Activated T-cell treated with anti-CD3 and anti-CD28 coated beads for 48 hours (primary cell): ENCODE measurements around the gene TARP.
"Not testable (repeated sequence)": the region's sequence is repeated elsewhere in the genome, so short reads cannot be mapped to it uniquely, and the experiment has no call there.

Experiments used
- DNase-seq: peaks from one replicate; pipeline ENCODE4 v3.0.0-alpha.2; 2020; ENCODE audit warnings: low read depth

Gene TARP

GRCh38 chr7:38299275-38299931, 26.0 kb upstream of the TARP start:
- no peak for DNase-seq

DNA sequence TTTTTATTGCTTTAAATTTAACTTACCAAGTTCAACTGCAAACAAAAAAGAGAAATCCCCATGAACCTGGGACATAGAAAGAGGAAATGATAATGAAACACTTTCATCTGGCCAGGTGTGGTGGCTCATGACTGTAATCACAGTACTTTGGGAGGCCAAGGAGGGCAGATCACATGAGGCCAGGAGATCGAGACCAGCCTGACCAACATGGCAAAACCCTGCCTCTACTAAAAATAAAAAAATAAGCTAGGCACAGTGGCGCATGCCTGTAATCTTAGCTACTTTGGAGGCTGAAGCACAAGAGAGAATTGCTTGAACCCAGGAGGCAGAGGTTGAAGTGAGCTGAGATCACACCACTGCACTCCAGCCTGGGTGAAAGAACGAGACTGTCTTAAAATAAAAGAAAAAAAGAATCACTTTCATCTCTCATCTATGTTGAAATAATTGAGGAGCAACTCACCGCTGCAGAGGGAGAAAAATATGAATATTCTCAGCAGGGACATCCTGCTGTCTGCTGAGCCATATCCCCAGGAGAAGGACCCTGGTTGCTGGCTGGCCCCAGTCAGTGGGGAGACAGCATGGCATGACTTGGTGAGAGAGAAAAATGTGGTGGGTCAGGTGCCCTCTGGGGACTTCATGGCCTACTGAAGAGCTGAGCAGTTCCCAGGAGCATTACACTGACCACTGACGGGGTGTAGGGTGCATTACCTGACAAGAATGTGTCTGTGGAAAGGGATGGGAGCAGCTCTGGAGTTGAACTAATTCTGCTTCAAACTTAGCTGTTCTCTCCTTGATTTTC, 22.8 kb upstream of the TARP start:
- DNase-seq = no peak

GRCh38 chr7:38294926-38295325, 21.5 kb upstream of the TARP start:
- DNase-seq = no peak

- DNase-seq = no peak
Observed at GRCh38 chr7:38292442-38292841, 19.0 kb upstream of the TARP start.

DNA sequence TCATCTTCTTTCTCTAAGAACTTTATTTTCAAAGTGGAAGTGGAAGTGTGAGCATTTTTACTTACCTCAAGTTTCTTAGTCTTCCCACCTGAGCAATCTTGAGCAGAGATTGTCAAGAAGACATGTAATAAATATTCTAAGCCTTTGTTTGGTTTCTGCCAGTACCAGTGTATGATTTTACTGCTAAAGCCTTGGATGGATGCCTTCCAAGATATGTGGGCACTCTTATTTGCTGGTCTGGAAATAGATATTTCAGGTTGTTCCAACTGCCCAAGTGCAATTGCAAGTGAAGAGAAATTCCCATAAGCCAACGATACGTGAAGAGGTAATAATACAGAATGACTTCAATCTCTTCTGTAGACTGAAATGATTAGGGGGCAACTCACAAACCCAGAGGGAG, 18.2 kb upstream of the TARP start:
- DNase-seq = no peak

- DNase-seq = no peak
Observed at GRCh38 chr7:38291117-38291647, 17.7 kb upstream of the TARP start.

DNA sequence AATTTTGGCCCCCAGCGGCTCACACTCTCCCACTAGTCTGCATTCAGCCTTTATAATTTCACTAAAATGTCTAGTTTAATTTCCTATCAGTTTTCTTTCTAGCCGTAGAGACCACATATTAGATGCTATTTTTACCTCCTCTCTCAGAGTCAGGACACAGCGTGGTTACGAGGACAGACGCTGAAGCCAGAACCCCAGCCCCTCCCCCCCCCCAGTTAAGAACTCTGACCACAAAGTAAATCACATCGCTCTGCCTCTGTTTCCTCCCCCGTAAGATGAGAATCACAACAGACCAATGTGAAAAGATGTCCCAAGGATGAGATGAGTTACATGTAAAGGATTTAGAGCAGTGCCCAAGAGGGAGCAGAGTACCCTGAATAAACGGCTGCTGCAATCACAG, 11.1 kb upstream of the TARP start:
- DNase-seq = no peak

DNA sequence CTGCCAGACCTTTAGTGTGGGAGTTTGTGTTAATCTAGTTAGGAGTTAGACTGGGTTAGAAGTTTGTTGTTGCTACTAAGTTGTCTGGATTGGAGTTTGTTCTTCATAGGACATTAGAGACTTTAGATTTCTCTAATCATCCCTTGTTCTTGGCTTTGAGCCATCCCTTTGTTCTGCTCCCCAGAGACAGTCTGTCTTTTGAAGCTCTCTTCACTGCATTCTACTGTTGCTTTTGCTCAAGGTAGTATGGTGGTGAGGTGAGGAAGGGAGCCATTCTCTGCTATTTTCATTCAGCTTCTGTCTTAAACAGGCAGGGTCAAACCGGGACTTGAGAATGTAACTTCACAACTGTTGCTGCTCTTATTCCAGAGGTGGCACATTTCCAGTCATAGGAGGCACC, 10.4 kb upstream of the TARP start:
- DNase-seq = no peak

GRCh38 chr7:38283107-38283506, 9.7 kb upstream of the TARP start:
- DNase-seq = no peak

DNA sequence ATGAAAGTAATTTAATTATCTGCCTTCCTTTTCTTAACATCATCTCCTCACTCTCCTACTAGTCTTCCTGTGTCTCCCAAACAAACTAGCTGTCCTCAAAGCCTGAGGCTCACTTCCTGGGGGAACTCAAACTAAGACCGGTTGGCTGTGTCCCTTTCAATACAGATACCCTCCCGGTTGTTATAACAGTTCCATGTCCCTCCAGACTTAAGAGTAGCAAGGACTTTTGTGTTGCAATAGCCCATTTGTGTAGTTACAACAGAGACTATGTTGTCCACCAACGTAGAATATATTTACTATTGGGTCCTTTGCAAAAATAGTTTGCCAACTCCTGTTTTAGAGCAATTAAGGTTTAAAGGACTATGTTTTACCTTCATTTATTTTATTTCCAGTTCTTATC, 8.6 kb upstream of the TARP start:
- DNase-seq = no peak

DNA sequence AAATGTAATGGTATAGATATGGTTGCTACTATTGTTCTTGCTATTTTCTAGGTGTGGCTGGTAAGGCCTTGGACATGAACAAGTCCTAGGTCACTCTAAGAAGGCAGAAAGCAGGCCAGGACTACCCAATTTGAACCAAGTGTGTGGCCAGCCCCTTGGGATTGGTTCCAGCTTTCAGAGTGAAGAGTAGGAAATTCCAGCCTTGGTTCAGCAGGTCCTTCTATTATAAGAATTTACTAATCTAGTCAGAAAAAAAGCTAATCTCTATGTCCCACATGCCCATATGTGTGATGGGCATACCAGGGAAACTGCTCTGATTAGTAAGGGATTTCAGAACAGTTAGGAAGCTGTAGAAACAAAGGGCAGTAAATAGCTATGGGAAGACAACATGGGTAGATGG, 7.8 kb upstream of the TARP start:
- no peak for DNase-seq

- DNase-seq = no peak
Observed at GRCh38 chr7:38280707-38281106, 7.3 kb upstream of the TARP start.

DNA sequence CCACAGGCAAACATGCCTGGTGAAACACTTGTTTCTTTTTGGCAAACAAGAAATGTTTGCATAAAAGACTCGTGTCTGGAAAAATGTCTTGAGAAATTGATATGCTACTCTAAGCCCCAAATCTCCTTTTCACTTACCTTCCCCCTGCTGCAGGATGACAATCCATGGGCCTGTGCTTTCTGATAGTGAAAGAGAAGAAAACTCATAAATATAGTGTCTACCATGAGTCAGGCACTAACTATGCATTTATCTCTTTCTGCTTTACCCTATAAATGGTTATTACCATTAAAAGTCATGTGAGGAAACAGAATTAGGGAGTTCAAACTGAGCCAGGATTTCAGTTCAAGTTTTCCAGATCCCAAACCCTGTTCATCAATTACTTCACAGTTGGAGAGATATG, 6.6 kb upstream of the TARP start:
- no peak for DNase-seq

GRCh38 chr7:38276096-38276877, 2.9 kb upstream of the TARP start:
- no peak for DNase-seq

DNA sequence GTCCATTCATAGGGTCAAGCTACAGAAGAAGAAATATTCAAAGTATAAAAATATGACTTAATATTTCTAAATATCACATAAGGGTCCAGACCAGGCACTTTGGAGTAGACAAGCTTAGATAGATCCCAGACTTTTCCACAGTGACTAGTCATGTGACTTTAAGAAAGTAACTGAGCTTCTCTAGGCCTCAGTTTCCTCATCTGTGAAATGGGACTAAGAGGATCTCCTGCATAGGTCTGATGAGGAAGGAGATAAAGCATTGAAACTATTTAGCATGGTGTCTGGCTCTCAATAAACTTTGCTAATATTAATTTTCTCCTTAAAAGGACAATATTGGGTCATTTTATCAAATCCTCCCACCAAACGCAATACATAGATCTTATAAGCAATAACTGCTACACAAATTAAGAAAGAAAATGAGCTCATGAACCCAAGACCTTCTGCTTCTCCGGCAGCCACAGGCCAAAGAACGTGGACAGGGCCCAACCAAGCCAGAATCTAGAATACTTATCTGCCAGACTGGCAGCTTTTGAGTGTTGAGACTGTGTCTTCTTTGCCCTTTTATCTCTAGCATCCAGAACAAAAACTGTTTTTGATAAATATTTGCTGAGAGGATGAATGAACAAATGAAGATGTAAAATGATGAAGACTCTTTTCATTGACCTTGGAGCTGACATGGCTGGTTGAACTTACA, 1.6 kb upstream of the TARP start:
- DNase-seq = no peak

- DNase-seq = no peak
Observed at GRCh38 chr7:38274486-38274885, 1.1 kb upstream of the TARP start.

GRCh38 chr7:38270405-38270804, 3.0 kb downstream of the TARP start:
- DNase-seq = not testable (repeated sequence)

DNA sequence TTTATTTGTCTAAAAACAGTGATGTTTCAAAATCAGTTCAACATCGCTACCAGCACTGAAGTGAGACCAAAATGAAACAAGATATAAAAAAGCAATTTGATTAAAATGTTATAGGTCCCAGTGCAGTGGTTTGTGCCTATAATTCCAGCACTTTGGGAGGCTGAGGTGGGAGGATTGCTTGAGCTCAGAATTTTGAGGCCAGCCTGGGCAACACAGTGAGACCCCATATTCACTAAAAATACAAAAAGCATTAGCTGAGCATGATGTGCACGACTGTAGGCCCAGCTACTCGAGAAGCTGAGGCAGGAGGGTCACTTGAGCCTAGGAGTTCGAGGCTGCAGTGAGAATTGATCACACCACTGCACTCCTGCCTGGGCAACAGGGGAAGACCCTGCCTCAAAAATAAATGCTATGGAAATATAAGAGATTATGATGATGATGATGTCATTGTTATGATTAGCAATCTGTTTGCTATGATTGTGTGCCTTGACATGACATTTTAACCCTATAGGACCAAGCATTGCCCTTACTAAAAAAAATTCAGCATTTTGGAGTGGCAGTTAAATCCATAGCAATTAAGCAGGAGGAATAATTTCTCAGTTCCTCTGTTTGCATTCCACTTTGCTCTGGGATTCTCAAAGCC, 3.6 kb downstream of the TARP start:
- DNase-seq = not testable (repeated sequence)

GRCh38 chr7:38265958-38266357, 7.5 kb downstream of the TARP start:
- DNase-seq = not testable (repeated sequence)

DNA sequence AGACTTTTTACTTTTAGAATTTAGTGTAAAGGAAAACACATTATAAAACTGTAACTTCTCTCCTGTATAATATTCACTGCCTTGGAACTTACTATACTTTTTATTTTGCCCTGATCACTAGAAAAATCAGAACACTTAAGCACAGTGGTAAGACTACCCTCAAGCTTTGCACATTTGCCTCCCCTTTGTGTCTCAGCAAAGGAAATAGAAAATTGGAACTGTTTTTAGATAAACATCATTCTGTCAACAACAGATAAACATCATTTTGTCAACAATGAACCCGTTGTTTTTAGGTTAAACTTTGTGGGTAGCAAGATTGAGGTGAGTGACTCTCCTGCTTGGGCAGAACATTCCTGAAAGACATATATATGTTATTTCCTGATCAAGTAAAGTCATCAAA, 8.8 kb downstream of the TARP start:
- DNase-seq = not testable (repeated sequence)

DNA sequence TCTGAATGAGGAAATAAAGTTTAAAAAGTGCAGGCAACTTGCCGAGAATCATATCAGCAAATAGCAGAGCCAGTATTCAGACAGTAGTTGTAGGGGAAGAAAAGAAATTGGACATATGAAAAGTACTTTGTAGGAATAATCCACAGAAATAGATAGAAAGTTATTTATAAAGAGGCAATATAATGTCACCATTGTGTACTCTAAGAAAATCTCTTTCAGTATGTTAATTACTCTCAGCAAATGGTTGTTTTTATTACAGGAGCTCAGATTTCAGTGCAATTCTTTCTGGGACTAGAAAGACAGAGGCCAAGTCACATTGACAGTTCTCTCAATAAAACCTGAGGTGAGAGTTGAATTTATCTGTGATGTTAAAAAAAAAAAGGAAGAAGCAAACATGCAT, 10.2 kb downstream of the TARP start:
- not testable (repeated sequence) for DNase-seq

DNA sequence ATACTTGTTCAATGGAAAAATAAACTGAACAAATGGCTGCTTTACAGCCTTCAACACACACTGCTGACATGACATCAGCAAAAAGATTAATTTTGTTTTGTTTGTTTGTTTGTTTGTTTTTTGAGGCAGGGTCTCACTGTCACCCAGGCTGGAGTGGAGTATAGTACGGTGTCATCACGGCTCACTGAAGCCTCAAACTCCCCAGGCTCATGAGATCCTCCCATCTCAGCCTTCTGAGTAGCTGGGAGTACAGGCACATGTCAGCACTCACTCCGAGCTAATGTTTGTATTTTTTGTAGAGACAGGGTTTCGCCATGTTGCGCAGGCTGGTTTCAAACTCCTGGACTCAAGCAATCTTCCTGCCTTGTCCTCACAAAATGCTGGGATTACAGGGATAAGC, 10.9 kb downstream of the TARP start:
- no peak for DNase-seq
